Endothelial cell of umbilical vein (primary cell): ENCODE measurements around the gene ENG.

Experiments
- CTCF ChIP-seq, 2 donors: IDR thresholded peaks; 1 replicate in 1 of 2; 2 replicates in 1 of 2; pipeline ENCODE4 v1.5.1; 2011; ENCODE audit warnings: low read length in 2 of 2, mild to moderate bottlenecking in 2 of 2, moderate library complexity in 2 of 2, control low read depth in 1 of 2, inconsistent platforms in 1 of 2, low read depth in 1 of 2; ENCODE audit not compliant: insufficient read depth in 1 of 2; ENCODE audit errors: extremely low read depth in 1 of 2
- MAX ChIP-seq: IDR thresholded peaks from 2 replicates; pipeline ENCODE4 v1.6.1; 2011; ENCODE audit not compliant: insufficient read depth, insufficient read length
- POLR2A ChIP-seq: IDR thresholded peaks from 2 replicates; pipeline ENCODE4 v1.6.1; 2012; ENCODE audit warnings: low read depth, mild to moderate bottlenecking, control low read depth, low read length

- TF ChIP-seq MAX (no peak), CTCF (IDR thresholded peaks at IDR 0.05; ENCODE audit: extremely low read depth in 1 of 2, insufficient read depth in 1 of 2, low read depth in 1 of 2, low read length in 2 of 2) (no peak), POLR2A (no peak)
Measured at GRCh38 chr9:127860779-127861178, 6.3 kb upstream of the ENG start.
